ENCODE results near the gene IL2RG.

IL2RG gene

DNA sequence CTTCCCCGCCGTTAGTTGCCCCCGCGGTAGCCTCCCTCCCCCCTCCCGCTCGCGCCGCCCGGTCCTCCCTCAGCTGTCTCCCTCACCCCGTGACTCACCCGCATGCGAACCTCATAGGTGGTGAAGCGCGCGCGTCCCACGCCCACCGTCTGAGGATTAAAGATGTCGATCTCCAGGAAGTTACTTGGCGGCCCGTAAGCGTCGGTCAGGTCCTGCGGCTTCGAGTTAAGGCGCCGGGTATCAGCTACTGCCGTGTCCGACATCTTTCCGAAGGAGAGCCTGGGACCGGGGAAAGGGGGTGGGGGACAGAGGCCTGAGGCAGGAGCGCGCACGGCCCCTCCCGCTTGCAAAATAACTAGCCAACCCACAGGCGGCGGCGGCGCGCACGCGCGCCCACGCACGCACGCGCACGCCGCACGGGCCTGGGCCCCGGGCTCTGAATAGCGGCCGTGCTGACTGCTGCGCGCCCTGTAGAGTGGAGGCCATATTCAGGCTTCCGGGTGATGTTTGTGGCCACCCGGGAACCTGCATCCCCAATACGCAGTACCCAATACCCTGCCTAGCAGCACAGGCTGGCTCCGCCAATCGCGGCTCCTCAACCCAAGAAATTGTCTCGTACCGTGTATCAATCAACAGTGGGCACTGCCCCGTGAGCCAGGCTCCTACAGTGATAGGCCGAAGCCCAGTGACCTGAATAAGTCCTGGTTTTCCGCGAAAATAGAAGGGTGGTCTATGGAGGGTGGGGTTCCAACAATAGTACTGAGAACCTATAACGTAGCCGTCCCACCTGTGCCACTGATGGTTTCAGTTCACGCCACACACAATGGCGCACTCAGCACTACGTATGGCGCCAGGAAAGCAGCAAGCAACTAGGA is 43.1 kb downstream of the IL2RG start, which contains the start of gene SNX12:
Gene SNX12 (minus strand): TSS at position 291 of the 875 bp plus-strand sequence. CDS start 28 bp downstream, at position 263.
- FAIRE-seq: no peak

DNA sequence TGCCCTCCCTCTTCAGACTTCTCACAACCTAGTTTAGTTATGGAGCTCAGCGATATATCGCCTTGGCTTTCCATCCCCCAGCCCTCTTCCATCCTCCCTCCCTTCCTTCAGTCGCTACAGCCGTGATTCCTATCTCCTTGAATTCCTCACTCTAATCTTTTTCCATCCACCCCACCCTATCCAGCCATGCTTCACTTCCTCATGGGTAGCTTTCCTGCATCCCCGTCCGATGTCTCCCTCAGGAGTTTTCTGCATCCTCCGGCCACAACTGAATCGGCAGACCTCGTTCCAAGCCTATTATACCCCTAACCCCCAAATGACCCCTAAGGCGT is 43.7 kb downstream of the IL2RG start:
- FAIRE-seq: no peak

GRCh38 chrX:71067089-71067488 is 44.3 kb downstream of the IL2RG start:
- FAIRE-seq: no peak

DNA sequence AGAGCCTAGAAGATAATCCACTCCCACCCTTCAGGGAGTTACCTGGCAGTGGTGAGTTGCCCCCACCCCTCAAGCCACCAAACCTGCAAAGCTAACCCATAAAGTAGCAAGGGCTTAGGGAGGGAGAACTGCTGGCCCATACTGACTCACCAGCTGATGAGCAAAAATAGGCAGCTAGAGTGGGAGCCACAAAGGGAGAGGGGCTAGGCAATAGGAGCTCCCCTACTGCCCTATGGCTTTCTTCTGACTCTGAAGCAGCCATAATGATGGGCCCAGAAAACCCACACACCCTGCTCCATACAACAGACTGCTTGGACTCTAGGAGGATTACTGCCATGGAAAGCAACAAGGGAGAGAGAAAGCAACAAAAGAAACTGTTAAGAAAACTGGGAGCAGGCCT is 51.2 kb downstream of the IL2RG start:
- no peak for FAIRE-seq

DNA sequence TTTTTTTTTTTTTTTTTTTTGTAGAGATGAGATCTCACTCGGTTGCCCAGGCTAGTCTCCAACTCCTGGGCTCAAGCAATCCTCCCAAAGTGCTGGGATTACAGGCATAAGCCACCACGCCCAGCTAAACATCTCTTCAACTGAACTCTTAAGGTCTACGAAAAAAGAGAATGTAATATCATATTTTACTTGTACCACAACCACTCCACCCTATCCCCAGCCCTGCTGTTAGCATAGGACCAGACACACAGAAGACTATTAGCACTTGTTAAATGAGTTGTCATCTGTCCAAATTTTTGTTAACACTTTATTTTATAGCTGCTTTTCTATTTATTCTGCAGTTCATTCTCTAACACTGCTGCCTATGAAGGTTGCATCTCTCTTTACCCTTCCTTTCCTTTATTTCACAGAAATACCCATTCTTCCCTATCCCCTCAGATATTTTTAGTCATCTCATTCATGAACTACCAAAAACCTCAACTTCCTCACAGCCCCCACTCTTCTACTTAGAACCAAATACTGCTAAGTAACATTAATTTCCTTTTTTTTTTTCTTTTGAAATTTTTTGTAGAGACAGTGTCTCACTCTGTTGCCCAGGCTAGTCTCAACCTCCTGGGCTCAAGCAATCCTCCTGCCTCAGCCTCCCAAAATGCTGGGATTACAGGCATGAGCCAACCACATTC is 53.4 kb downstream of the IL2RG start:
- FAIRE-seq: no peak
